K562 treated with DMSO at 1 percent for 48 hours (cell line): Measurements from ENCODE around the gene FBXO27. TPM values are rescaled to one million over a fixed set of nuclear protein-coding genes. Genes with fewer than 3 reads are reported as not detected.

Experiments
- total RNA-seq: library from RNA; unstranded; fragments of 300-600 nt; gene quantifications from 2 replicates; pipeline ENCODE4 v1.2.3, GENCODE V29; 2022; ENCODE audit warnings: low replicate concordance; ENCODE audit errors: extremely low read depth

The FBXO27 gene
- total RNA-seq = not detected in 2 replicates

GRCh38 chr19:39032063-39032918 is at the start of gene FBXO27:
TSS of gene FBXO27 (minus strand) at chr19:39032549. CDS start at chr19:39032227, 322 bp downstream.

GRCh38 chr19:38975214-38975860 is 57.0 kb downstream of the FBXO27 start, which contains the start of gene FBXO17:
TSS of gene FBXO17 (minus strand) at chr19:38975742. CDS start at chr19:38950319, 25,423 bp downstream.

Other genes with a start within 250 kb of the FBXO27 start
- gene LGALS7B, start 243.3 kb downstream of the FBXO27 start, total RNA-seq = not detected in 2 replicates
- not detected in 2 replicates for gene LGALS4, start 219.6 kb downstream of the FBXO27 start, total RNA-seq
- not detected in 2 replicates for gene ECH1, start 200.8 kb downstream of the FBXO27 start, total RNA-seq
- gene HNRNPL, start 182.6 kb downstream of the FBXO27 start, total RNA-seq = not detected in 2 replicates
- not detected in 2 replicates for gene RINL, start 154.3 kb downstream of the FBXO27 start, total RNA-seq
- gene SIRT2, start 132.9 kb downstream of the FBXO27 start, total RNA-seq = not detected in 2 replicates
- gene NFKBIB, start 132.6 kb downstream of the FBXO27 start, total RNA-seq = not detected in 2 replicates
- gene CCER2, start 120.4 kb downstream of the FBXO27 start, total RNA-seq = not detected in 2 replicates
- not detected in 2 replicates for gene SARS2, start 101.8 kb downstream of the FBXO27 start, total RNA-seq
- not detected in 2 replicates for gene MRPS12, start 101.6 kb downstream of the FBXO27 start, total RNA-seq
- gene FBXO17, start 56.8 kb downstream of the FBXO27 start, total RNA-seq = not detected in 2 replicates
- not detected in 2 replicates for gene ACP7, start 51.8 kb upstream of the FBXO27 start, total RNA-seq
- gene PAK4, start 93.2 kb upstream of the FBXO27 start, total RNA-seq = 243 TPM in 1 of 2 replicates, not detected in the other
- gene NCCRP1, start 164.4 kb upstream of the FBXO27 start, total RNA-seq = not detected in 2 replicates
- gene SYCN, start 171.7 kb upstream of the FBXO27 start, total RNA-seq = not detected in 2 replicates
- not detected in 2 replicates for gene IFNL3, start 212.5 kb upstream of the FBXO27 start, total RNA-seq
- not detected in 2 replicates for gene IFNL4, start 216.3 kb upstream of the FBXO27 start, total RNA-seq
- gene IFNL2, start 235.8 kb upstream of the FBXO27 start, total RNA-seq = not detected in 2 replicates